ENCODE results near the gene SCFD2. TPM values are rescaled to one million over a fixed set of nuclear protein-coding genes. Genes with fewer than 3 reads are reported as not detected.

SCFD2 gene
- total RNA-seq, 1 donor = 24.2 TPM

Small RNA genes within 50 kb of the gene (small RNA-seq; reads per million reads assigned to genes)
- not detected for gene RNU6-310P

Other genes starting within 250 kb of the SCFD2 start
- 77.5 and 78.2 TPM in 2 replicates for gene FIP1L1, start 11.6 kb upstream of the SCFD2 start, total RNA-seq
- 6.2 and 9.8 TPM in 2 replicates for gene LNX1, start 225.4 kb upstream of the SCFD2 start, total RNA-seq

Measured in osteoblast (primary cell).